Caco-2 (cell line): ENCODE results near the gene PLEKHA5. TPM values are rescaled to one million over a fixed set of nuclear protein-coding genes. Genes with fewer than 3 reads are reported as not detected.

Source experiments
- BruUV-seq: library from RNA; stranded (reverse); fragments of 400-500 nt; replicated peaks from 2 replicates; lab custom pipeline; 2021; lab: Mats Ljungman, UMichigan
- CTCF ChIA-PET: fragments of 300-600 bp; sonication (Branson Sonifier 250); formaldehyde crosslinking; loops from one replicate; lab custom pipeline; 2022; ENCODE audit warnings: antibody characterized with exemption; lab: Charles Lee
- POLR2A ChIA-PET: fragments of 300-600 bp; sonication (Branson Sonifier 250); formaldehyde crosslinking; loops from one replicate; lab custom pipeline; 2022; ENCODE audit warnings: antibody characterized with exemption; lab: Charles Lee
- DNase-seq, 2 experiments: peaks; one replicate each; pipeline versions ENCODE4 v3.0.0 to v3.0.0-alpha.2; 2020 to 2022
- H3K27me3 ChIP-seq: replicated peaks from 2 replicates; pipeline ENCODE4 v1.6.0; 2011; ENCODE audit warnings: low read length; ENCODE audit not compliant: control insufficient read depth, insufficient read depth
- H3K36me3 ChIP-seq: 2 replicates; pipeline ENCODE4 v1.5.1; 2011; ENCODE audit warnings: low read length; ENCODE audit not compliant: control insufficient read depth, insufficient read depth
- H3K4me1 ChIP-seq: fragments of 250-450 bp; sonication (Bioruptor Pico); 2 replicates; pipeline ENCODE4 v1.5.1; 2020; ENCODE audit warnings: mild to moderate bottlenecking
- H3K4me3 ChIP-seq: 2 replicates; pipeline ENCODE4 v1.5.1; 2011; ENCODE audit warnings: low read depth, mild to moderate bottlenecking, control low read depth, low read length
- H3K9me3 ChIP-seq: fragments of 250-450 bp; sonication (Bioruptor Pico); 2 replicates; pipeline ENCODE4 v1.5.1; 2020; ENCODE audit warnings: mild to moderate bottlenecking, moderate library complexity
- H3K27ac Mint-ChIP-seq: one replicate; pipeline ENCODE4 v1.8.0; 2022; ENCODE audit warnings: mixed read lengths; ENCODE audit not compliant: unreplicated experiment
- H3K27me3 Mint-ChIP-seq: one replicate; pipeline ENCODE4 v1.8.0; 2022; ENCODE audit warnings: mixed read lengths; ENCODE audit not compliant: insufficient read depth, unreplicated experiment
- H3K36me3 Mint-ChIP-seq: one replicate; pipeline ENCODE4 v1.8.0; 2022; ENCODE audit warnings: mild to moderate bottlenecking, mixed read lengths; ENCODE audit not compliant: insufficient read depth, unreplicated experiment
- H3K4me1 Mint-ChIP-seq: one replicate; pipeline ENCODE4 v1.8.0; 2022; ENCODE audit warnings: low read depth, mixed read lengths; ENCODE audit not compliant: unreplicated experiment
- H3K4me3 Mint-ChIP-seq: one replicate; pipeline ENCODE4 v1.8.0; 2022; ENCODE audit warnings: mild to moderate bottlenecking, moderate library complexity, mixed read lengths; ENCODE audit not compliant: unreplicated experiment
- H3K9me3 Mint-ChIP-seq: one replicate; pipeline ENCODE4 v1.8.0; 2022; ENCODE audit warnings: mixed read lengths; ENCODE audit not compliant: unreplicated experiment
- intact Hi-C: fragments of 100-400 bp; cut with micrococcal nuclease; formaldehyde crosslinking; loops from one replicate; pipeline ENCODE4 v1.10.0; 2022; ENCODE audit not compliant: unreplicated experiment
- total RNA-seq: library from RNA; stranded (reverse); gene quantifications from 2 replicates; pipeline ENCODE4 v1.2.3, GENCODE V29; 2022
- TF ChIP-seq, protein P1 (sequence below), 2 experiments: fragments of 200-600 bp in 1 of 2; IDR thresholded peaks; 1 replicate in 1 of 2; 2 replicates in 1 of 2; pipeline versions ENCODE4 v1.5.1 to v1.8.0; 2011 to 2022; ENCODE audit warnings: antibody characterized with exemption in 1 of 2, control low read depth in 1 of 2, inconsistent platforms in 1 of 2, low read depth in 1 of 2, low read length in 1 of 2, mild to moderate bottlenecking in 1 of 2, moderate library complexity in 1 of 2; ENCODE audit not compliant: insufficient read depth in 1 of 2, severe bottlenecking in 1 of 2, unreplicated experiment in 1 of 2

PLEKHA5 gene
- total RNA-seq, 1 experiment from 2014 or later = 69.1 TPM

DNA sequence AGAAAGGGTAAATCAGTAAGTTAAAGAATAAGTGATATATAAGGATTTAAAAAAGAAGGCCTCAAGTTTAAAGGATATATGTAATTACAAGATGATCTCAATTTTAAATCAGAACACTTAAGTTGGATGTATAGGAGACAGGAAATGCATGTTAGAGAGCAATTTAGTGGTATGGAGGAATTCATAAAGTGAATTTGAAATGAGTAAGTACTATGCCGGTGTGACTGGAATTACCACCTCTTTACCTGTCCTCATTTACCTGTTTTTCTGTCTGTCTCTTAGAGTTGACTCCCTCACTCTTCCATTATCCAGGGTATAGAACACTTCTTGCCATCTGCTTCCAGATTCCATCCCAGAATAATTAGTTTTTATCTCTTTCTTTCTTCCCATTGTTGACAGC, 73.5 kb downstream of the PLEKHA5 start:
- H3K36me3 Mint-ChIP-seq = peaks cover 10% of the 10 kb centered on the region
- H3K9me3 Mint-ChIP-seq = no peaks in the 10 kb centered on the region
- no peak for DNase-seq
- CTCF ChIA-PET = no interaction called here
- H3K4me3 Mint-ChIP-seq = no peak overlapping the region
- Histone ChIP-seq H3K4me3 (no peak overlapping the region), H3K9me3 (no peaks in the 10 kb centered on the region), H3K4me1 (peaks cover 4% of the 10 kb centered on the region), H3K27me3 (no peaks in the 10 kb centered on the region), H3K36me3 (no peaks in the 10 kb centered on the region; the same call in 1 of the 2 replicates)
- intact Hi-C loops = no loop called here
- peaks cover 25% of the 10 kb centered on the region for H3K4me1 Mint-ChIP-seq
- TF ChIP-seq, protein P1, sequence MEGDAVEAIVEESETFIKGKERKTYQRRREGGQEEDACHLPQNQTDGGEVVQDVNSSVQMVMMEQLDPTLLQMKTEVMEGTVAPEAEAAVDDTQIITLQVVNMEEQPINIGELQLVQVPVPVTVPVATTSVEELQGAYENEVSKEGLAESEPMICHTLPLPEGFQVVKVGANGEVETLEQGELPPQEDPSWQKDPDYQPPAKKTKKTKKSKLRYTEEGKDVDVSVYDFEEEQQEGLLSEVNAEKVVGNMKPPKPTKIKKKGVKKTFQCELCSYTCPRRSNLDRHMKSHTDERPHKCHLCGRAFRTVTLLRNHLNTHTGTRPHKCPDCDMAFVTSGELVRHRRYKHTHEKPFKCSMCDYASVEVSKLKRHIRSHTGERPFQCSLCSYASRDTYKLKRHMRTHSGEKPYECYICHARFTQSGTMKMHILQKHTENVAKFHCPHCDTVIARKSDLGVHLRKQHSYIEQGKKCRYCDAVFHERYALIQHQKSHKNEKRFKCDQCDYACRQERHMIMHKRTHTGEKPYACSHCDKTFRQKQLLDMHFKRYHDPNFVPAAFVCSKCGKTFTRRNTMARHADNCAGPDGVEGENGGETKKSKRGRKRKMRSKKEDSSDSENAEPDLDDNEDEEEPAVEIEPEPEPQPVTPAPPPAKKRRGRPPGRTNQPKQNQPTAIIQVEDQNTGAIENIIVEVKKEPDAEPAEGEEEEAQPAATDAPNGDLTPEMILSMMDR (IDR thresholded peaks at IDR 0.05; ENCODE audit: insufficient read depth in 1 of 2, low read depth in 1 of 2, low read length in 1 of 2, severe bottlenecking in 1 of 2, unreplicated experiment in 1 of 2) = no peak
- H3K27ac Mint-ChIP-seq = no peak overlapping the region
- no peaks in the 10 kb centered on the region for H3K27me3 Mint-ChIP-seq
- no TSS peak for BruUV-seq
- POLR2A ChIA-PET = no interaction called here

DNA sequence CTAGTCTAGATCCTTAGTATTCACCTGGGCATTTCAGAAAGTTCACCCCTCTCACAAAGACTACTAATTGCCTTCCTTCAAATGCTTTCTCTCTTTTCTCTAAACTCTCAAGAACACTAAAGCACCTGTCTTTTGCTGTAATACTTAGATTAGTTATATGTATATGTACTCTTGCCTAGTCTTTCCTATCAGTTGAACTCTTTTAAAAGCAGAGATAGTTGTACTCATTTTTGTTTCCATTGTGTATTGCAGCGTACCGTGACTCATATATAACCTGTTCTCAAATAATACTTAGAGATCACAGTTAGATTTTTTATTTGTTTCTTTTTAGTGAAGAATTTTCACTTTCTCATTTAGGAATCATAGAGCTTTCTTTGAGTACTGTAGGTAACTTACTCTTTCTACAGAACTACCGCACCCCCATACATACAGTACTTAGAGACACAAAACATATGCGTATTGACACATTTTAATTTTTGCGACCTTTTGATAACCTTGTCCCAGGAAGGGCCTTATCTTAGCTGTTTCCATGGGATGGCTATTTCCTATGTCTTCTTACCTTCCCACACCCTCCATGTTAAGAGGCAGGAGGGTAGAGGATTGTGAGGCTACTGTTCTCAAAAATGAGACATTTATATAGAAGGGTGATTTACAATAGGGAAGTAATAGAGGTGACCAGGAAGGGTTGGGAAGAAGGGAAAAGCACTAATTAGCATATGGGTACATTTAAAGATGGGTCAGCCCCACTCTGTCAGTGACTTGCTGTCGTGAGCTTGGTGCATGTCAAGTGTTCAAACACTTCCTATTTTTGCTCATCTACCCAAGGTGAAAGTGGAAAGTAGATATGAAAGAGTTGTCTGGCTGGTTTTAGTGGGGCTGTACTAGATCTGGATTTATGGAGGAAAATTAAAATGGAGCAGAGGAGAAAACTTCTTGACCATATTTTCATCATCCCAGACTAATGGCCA, 74.3 kb downstream of the PLEKHA5 start:
- ChIA-PET CTCF (no interaction called here), POLR2A (no interaction called here)
- Histone ChIP-seq H3K4me1 (no peaks in the 10 kb centered on the region), H3K9me3 (no peaks in the 10 kb centered on the region), H3K4me3 (no peak overlapping the region), H3K27me3 (no peaks in the 10 kb centered on the region), H3K36me3 (no peaks in the 10 kb centered on the region; the same call in 1 of the 2 replicates)
- Mint-ChIP-seq H3K27ac (no peak overlapping the region), H3K36me3 (peaks cover 10% of the 10 kb centered on the region), H3K27me3 (no peaks in the 10 kb centered on the region), H3K9me3 (no peaks in the 10 kb centered on the region), H3K4me1 (peaks cover 25% of the 10 kb centered on the region), H3K4me3 (no peak overlapping the region)
- TF ChIP-seq, protein P1 (IDR thresholded peaks at IDR 0.05; ENCODE audit: insufficient read depth in 1 of 2, low read depth in 1 of 2, low read length in 1 of 2, severe bottlenecking in 1 of 2, unreplicated experiment in 1 of 2) = no peak
- intact Hi-C loops = no loop called here
- no TSS peak for BruUV-seq
- DNase-seq = no peak

DNA sequence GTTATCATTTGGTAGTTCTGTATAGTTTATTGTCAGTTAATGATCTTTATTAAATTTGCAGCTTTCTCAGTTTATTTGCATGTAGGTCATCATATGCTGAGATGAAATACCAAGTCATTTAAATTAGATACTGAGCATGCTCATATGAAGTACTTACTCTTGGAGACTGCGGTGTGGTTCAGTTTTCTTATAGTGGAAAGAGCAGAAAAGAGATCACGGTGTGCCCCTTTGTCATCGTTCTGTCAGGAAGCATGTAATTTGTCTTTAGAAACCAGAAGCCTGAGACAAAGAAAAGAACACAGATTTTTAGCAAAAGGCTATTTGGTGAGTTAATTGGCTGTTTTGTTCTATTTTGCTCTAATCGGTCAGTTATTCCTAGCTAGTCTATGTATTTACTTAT, 75.6 kb downstream of the PLEKHA5 start:
- no peaks in the 10 kb centered on the region for H3K27me3 ChIP-seq
- Mint-ChIP-seq H3K4me3 (no peak overlapping the region), H3K4me1 (peaks cover 19% of the 10 kb centered on the region), H3K27ac (no peak overlapping the region), H3K36me3 (peaks cover 4% of the 10 kb centered on the region), H3K9me3 (no peaks in the 10 kb centered on the region), H3K27me3 (no peaks in the 10 kb centered on the region)
- ChIA-PET POLR2A (no interaction called here), CTCF (no interaction called here)
- intact Hi-C loops = no loop called here
- no peaks in the 10 kb centered on the region; the same call in 1 of the 2 replicates for H3K36me3 ChIP-seq
- TF ChIP-seq, protein P1 (IDR thresholded peaks at IDR 0.05; ENCODE audit: insufficient read depth in 1 of 2, low read depth in 1 of 2, low read length in 1 of 2, severe bottlenecking in 1 of 2, unreplicated experiment in 1 of 2) = no peak
- H3K4me3 ChIP-seq = no peak overlapping the region
- H3K9me3 ChIP-seq = no peaks in the 10 kb centered on the region
- no peak for DNase-seq
- H3K4me1 ChIP-seq = no peaks in the 10 kb centered on the region
- no TSS peak for BruUV-seq
